WTC11 (cell line): ENCODE measurements around the gene MRGPRX2. TPM values are rescaled to one million over a fixed set of nuclear protein-coding genes. Genes with fewer than 3 reads are reported as not detected.

Source experiments
- ATAC-seq: fragments of 200-7000 bp; cut with Tn5 transposase; 2 replicates; pipeline ENCODE4 v1.10.0; 2021; ENCODE audit warnings: mild to moderate bottlenecking, moderate library complexity
- CTCF ChIA-PET: fragments of 300-600 bp; sonication (Branson Sonifier 250); formaldehyde crosslinking; loops from one replicate; lab custom pipeline; 2021; ENCODE audit warnings: antibody characterized with exemption; lab: Charles Lee
- POLR2A ChIA-PET: fragments of 350-600 bp; sonication (Branson Sonifier 250); formaldehyde crosslinking; loops from one replicate; lab custom pipeline; 2021; ENCODE audit warnings: antibody characterized with exemption; lab: Charles Lee
- DNase-seq: peaks from one replicate; pipeline ENCODE4 v3.0.0; 2021; ENCODE audit warnings: low spot score
- H3K27ac Mint-ChIP-seq: 2 replicates; pipeline ENCODE4 v1.8.0; 2021; ENCODE audit warnings: mixed read lengths
- H3K27me3 Mint-ChIP-seq: 2 replicates; pipeline ENCODE4 v1.8.0; 2021; ENCODE audit warnings: low read depth, mild to moderate bottlenecking, moderate library complexity, mixed read lengths
- H3K36me3 Mint-ChIP-seq: 2 replicates; pipeline ENCODE4 v1.8.0; 2021; ENCODE audit warnings: mixed read lengths
- H3K4me1 Mint-ChIP-seq: 2 replicates; pipeline ENCODE4 v1.8.0; 2022; ENCODE audit warnings: mixed read lengths
- H3K4me3 Mint-ChIP-seq: 2 replicates; pipeline ENCODE4 v1.8.0; 2021; ENCODE audit warnings: mild to moderate bottlenecking, moderate library complexity, mixed read lengths
- H3K9me3 Mint-ChIP-seq: 2 replicates; pipeline ENCODE4 v1.8.0; 2021; ENCODE audit warnings: mixed read lengths
- ATF1 ChIP-seq: sonication (generic); formaldehyde crosslinking; IDR thresholded peaks from 2 replicates; pipeline ENCODE4 v1.8.1; 2023; ENCODE audit warnings: mild to moderate bottlenecking, moderate library complexity, missing genetic modification reagents
- CTCF ChIP-seq: fragments of 200-600 bp; IDR thresholded peaks from 2 replicates; pipeline ENCODE4 v1.8.0; 2022; ENCODE audit warnings: antibody characterized with exemption
- ELF4 ChIP-seq: sonication (generic); formaldehyde crosslinking; IDR thresholded peaks from 2 replicates; pipeline ENCODE4 v1.8.1; 2022; ENCODE audit warnings: low read depth, mild to moderate bottlenecking, moderate library complexity, missing genetic modification reagents
- EMX1 ChIP-seq: fragments of 250-450 bp; sonication (Bioruptor Pico); IDR thresholded peaks from 2 replicates; pipeline ENCODE4 v1.8.0; 2021; ENCODE audit warnings: mild to moderate bottlenecking
- ETV6 ChIP-seq: sonication (generic); formaldehyde crosslinking; IDR thresholded peaks from 2 replicates; pipeline ENCODE4 v1.8.1; 2022; ENCODE audit warnings: mild to moderate bottlenecking, missing genetic modification reagents
- IRF2 ChIP-seq: sonication (generic); formaldehyde crosslinking; IDR thresholded peaks from 2 replicates; pipeline ENCODE4 v1.8.0; 2022; ENCODE audit warnings: low read depth, missing genetic modification reagents, borderline replicate concordance
- JUN ChIP-seq: sonication (generic); formaldehyde crosslinking; IDR thresholded peaks from 2 replicates; pipeline ENCODE4 v1.8.0; 2023; ENCODE audit warnings: mild to moderate bottlenecking, missing genetic modification reagents
- NFYB ChIP-seq: sonication (generic); formaldehyde crosslinking; conservative IDR thresholded peaks from 2 replicates; pipeline ENCODE4 v1.8.0; 2022; ENCODE audit warnings: low read depth, missing genetic modification reagents
- PRRX2 ChIP-seq: fragments of 250-450 bp; sonication (Bioruptor Pico); IDR thresholded peaks from 2 replicates; pipeline ENCODE4 v1.8.0; 2021; ENCODE audit warnings: mild to moderate bottlenecking
- SMAD3 ChIP-seq: sonication (generic); formaldehyde crosslinking; IDR thresholded peaks from 2 replicates; pipeline ENCODE4 v1.8.0; 2022; ENCODE audit warnings: missing genetic modification reagents, mild to moderate bottlenecking, borderline replicate concordance
- SP1 ChIP-seq: sonication (generic); formaldehyde crosslinking; conservative IDR thresholded peaks from 2 replicates; pipeline ENCODE4 v1.8.1; 2022; ENCODE audit warnings: missing genetic modification reagents
- ZBTB21 ChIP-seq: sonication (generic); formaldehyde crosslinking; IDR thresholded peaks from 2 replicates; pipeline ENCODE4 v1.8.1; 2023; ENCODE audit warnings: mild to moderate bottlenecking, missing genetic modification reagents, borderline replicate concordance
- ZBTB43 ChIP-seq: sonication (generic); formaldehyde crosslinking; IDR thresholded peaks from 2 replicates; pipeline ENCODE4 v1.8.1; 2023; ENCODE audit warnings: mild to moderate bottlenecking, missing genetic modification reagents
- ZNF121 ChIP-seq: sonication (generic); formaldehyde crosslinking; IDR thresholded peaks from 2 replicates; pipeline ENCODE4 v1.8.0; 2023; ENCODE audit warnings: missing genetic modification reagents
- ZNF219 ChIP-seq: sonication (generic); formaldehyde crosslinking; IDR thresholded peaks from 2 replicates; pipeline ENCODE4 v1.8.0; 2023; ENCODE audit warnings: missing genetic modification reagents, mild to moderate bottlenecking, borderline replicate concordance
- ZNF232 ChIP-seq: sonication (generic); formaldehyde crosslinking; IDR thresholded peaks from 2 replicates; pipeline ENCODE4 v1.8.0; 2022; ENCODE audit warnings: mild to moderate bottlenecking, missing genetic modification reagents
- ZNF512 ChIP-seq: sonication (generic); formaldehyde crosslinking; IDR thresholded peaks from 2 replicates; pipeline ENCODE4 v1.8.1; 2022; ENCODE audit warnings: missing genetic modification reagents, borderline replicate concordance
- total RNA-seq: library from RNA; stranded (reverse); gene quantifications from 3 replicates; pipeline ENCODE4 v1.2.3, GENCODE V29; 2021
- TF ChIP-seq, protein P1 (sequence below): sonication (generic); formaldehyde crosslinking; IDR thresholded peaks from 2 replicates; pipeline ENCODE4 v1.8.0; 2023; ENCODE audit warnings: mild to moderate bottlenecking, missing genetic modification reagents
- TF ChIP-seq, protein P2 (sequence below): sonication (generic); formaldehyde crosslinking; IDR thresholded peaks from 2 replicates; pipeline ENCODE4 v1.8.0; 2022; ENCODE audit warnings: mild to moderate bottlenecking, missing genetic modification reagents
- TF ChIP-seq, protein P3 (sequence below): sonication (generic); formaldehyde crosslinking; IDR thresholded peaks from 2 replicates; pipeline ENCODE4 v1.8.1; 2023; ENCODE audit warnings: mild to moderate bottlenecking, missing genetic modification reagents, moderate library complexity
- TF ChIP-seq, protein P4 (sequence below): fragments of 250-450 bp; sonication (Bioruptor Pico); IDR thresholded peaks from 2 replicates; pipeline ENCODE4 v1.9.0; 2021; ENCODE audit warnings: mild to moderate bottlenecking

The MRGPRX2 gene
- total RNA-seq, 1 experiment from 2014 or later: not detected

GRCh38 chr11:19040051-19040450, 20.5 kb downstream of the MRGPRX2 start:
- ChIA-PET POLR2A (no interaction called here), CTCF (interaction anchor here (1.0 kb wide), 1 partner anchor 26 kb away, joined by 3 read pairs; no protein-coding TSS in a partner anchor)
- H3K9me3 Mint-ChIP-seq: peaks cover 33% of the 10 kb centered on the region
- peaks cover 29% of the 10 kb centered on the region for H3K27me3 Mint-ChIP-seq
- no peaks in the 10 kb centered on the region for H3K4me1 Mint-ChIP-seq
- peaks cover 8% of the 10 kb centered on the region for H3K36me3 Mint-ChIP-seq
- no peak overlapping the region for H3K27ac Mint-ChIP-seq
- DNase-seq (no peak), ATAC-seq (no peak)
- no peak for TF ChIP-seq NFYB (CRISPR knock-in tag)
- no peak overlapping the region for H3K4me3 Mint-ChIP-seq

- peaks cover 27% of the 10 kb centered on the region for H3K27me3 Mint-ChIP-seq
- no peaks in the 10 kb centered on the region for H3K4me1 Mint-ChIP-seq
- peaks cover 8% of the 10 kb centered on the region for H3K36me3 Mint-ChIP-seq
- ChIA-PET POLR2A (no interaction called here), CTCF (no interaction called here)
- DNase-seq: no peak
- peaks cover 29% of the 10 kb centered on the region for H3K9me3 Mint-ChIP-seq
- TF ChIP-seq PRRX2 (CRISPR knock-in tag) (no peak), IRF2 (no peak), ZBTB21 (no peak), ZNF121 (CRISPR knock-in tag) (no peak), JUN (CRISPR knock-in tag) (no peak), ZBTB43 (CRISPR knock-in tag) (no peak)
- TF ChIP-seq, protein P1, sequence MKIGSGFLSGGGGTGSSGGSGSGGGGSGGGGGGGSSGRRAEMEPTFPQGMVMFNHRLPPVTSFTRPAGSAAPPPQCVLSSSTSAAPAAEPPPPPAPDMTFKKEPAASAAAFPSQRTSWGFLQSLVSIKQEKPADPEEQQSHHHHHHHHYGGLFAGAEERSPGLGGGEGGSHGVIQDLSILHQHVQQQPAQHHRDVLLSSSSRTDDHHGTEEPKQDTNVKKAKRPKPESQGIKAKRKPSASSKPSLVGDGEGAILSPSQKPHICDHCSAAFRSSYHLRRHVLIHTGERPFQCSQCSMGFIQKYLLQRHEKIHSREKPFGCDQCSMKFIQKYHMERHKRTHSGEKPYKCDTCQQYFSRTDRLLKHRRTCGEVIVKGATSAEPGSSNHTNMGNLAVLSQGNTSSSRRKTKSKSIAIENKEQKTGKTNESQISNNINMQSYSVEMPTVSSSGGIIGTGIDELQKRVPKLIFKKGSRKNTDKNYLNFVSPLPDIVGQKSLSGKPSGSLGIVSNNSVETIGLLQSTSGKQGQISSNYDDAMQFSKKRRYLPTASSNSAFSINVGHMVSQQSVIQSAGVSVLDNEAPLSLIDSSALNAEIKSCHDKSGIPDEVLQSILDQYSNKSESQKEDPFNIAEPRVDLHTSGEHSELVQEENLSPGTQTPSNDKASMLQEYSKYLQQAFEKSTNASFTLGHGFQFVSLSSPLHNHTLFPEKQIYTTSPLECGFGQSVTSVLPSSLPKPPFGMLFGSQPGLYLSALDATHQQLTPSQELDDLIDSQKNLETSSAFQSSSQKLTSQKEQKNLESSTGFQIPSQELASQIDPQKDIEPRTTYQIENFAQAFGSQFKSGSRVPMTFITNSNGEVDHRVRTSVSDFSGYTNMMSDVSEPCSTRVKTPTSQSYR (CRISPR knock-in tag): no peak
- TF ChIP-seq, protein P2, sequence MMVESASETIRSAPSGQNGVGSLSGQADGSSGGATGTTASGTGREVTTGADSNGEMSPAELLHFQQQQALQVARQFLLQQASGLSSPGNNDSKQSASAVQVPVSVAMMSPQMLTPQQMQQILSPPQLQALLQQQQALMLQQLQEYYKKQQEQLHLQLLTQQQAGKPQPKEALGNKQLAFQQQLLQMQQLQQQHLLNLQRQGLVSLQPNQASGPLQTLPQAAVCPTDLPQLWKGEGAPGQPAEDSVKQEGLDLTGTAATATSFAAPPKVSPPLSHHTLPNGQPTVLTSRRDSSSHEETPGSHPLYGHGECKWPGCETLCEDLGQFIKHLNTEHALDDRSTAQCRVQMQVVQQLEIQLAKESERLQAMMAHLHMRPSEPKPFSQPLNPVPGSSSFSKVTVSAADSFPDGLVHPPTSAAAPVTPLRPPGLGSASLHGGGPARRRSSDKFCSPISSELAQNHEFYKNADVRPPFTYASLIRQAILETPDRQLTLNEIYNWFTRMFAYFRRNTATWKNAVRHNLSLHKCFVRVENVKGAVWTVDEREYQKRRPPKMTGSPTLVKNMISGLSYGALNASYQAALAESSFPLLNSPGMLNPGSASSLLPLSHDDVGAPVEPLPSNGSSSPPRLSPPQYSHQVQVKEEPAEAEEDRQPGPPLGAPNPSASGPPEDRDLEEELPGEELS (CRISPR knock-in tag): no peak
- H3K4me3 Mint-ChIP-seq: no peak overlapping the region
- H3K27ac Mint-ChIP-seq: no peak overlapping the region
- ATAC-seq: no peak
Measured at GRCh38 chr11:19039409-19039808, 21.1 kb downstream of the MRGPRX2 start.

DNA sequence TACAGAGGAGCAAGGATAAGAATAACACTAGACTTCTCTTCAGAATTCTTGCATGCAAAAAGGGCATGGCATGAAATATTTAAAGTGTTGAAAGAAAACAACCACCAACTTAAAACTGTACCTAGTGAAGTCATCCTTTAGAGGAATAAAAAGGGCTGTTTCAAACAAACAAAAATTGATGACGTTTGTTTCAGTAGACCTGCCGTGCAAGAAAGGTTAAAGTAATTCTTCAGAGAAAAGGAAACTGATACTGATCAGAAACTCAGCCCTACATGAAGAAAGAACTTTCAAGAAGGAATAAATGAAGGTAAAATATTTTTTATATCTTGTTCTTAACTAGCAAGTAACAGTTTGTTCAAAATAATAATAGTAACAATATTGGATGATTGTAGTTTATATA, 27.5 kb downstream of the MRGPRX2 start:
- ChIA-PET CTCF (no interaction called here), POLR2A (no interaction called here)
- Mint-ChIP-seq H3K36me3 (no peaks in the 10 kb centered on the region), H3K4me1 (peaks cover 5% of the 10 kb centered on the region; the same call in 1 of the 2 replicates), H3K4me3 (no peak overlapping the region), H3K27ac (no peak overlapping the region), H3K9me3 (no peaks in the 10 kb centered on the region), H3K27me3 (no peaks in the 10 kb centered on the region; the same call in 1 of the 2 replicates)
- ATAC-seq: no peak
- DNase-seq: no peak
- TF ChIP-seq EMX1 (CRISPR knock-in tag): no peak
- TF ChIP-seq ZNF512: no peak
- TF ChIP-seq, protein P3, sequence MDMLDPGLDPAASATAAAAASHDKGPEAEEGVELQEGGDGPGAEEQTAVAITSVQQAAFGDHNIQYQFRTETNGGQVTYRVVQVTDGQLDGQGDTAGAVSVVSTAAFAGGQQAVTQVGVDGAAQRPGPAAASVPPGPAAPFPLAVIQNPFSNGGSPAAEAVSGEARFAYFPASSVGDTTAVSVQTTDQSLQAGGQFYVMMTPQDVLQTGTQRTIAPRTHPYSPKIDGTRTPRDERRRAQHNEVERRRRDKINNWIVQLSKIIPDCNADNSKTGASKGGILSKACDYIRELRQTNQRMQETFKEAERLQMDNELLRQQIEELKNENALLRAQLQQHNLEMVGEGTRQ (CRISPR knock-in tag): no peak
- TF ChIP-seq ZNF219 (CRISPR knock-in tag): no peak
- no peak for TF ChIP-seq SP1 (CRISPR knock-in tag)
- no peak for TF ChIP-seq ETV6 (CRISPR knock-in tag)
- TF ChIP-seq, protein P4, sequence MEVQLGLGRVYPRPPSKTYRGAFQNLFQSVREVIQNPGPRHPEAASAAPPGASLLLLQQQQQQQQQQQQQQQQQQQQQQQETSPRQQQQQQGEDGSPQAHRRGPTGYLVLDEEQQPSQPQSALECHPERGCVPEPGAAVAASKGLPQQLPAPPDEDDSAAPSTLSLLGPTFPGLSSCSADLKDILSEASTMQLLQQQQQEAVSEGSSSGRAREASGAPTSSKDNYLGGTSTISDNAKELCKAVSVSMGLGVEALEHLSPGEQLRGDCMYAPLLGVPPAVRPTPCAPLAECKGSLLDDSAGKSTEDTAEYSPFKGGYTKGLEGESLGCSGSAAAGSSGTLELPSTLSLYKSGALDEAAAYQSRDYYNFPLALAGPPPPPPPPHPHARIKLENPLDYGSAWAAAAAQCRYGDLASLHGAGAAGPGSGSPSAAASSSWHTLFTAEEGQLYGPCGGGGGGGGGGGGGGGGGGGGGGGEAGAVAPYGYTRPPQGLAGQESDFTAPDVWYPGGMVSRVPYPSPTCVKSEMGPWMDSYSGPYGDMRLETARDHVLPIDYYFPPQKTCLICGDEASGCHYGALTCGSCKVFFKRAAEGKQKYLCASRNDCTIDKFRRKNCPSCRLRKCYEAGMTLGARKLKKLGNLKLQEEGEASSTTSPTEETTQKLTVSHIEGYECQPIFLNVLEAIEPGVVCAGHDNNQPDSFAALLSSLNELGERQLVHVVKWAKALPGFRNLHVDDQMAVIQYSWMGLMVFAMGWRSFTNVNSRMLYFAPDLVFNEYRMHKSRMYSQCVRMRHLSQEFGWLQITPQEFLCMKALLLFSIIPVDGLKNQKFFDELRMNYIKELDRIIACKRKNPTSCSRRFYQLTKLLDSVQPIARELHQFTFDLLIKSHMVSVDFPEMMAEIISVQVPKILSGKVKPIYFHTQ (CRISPR knock-in tag): no peak
- no peak for TF ChIP-seq CTCF
- TF ChIP-seq ELF4 (CRISPR knock-in tag): no peak
- no peak for TF ChIP-seq SMAD3
- TF ChIP-seq ATF1 (CRISPR knock-in tag): no peak
- no peak for TF ChIP-seq ZNF232 (CRISPR knock-in tag)
